Activated T-cell treated with anti-CD3 and anti-CD28 coated beads for 1 hour (primary cell): ENCODE measurements around the gene SLAMF8.
A peak's percentile ranks its signal among the peaks of the same experiment; 100 is the strongest.

Source experiments
- DNase-seq: peaks from one replicate; pipeline ENCODE4 v3.0.0-alpha.2; 2020; ENCODE audit warnings: low read depth

The SLAMF8 gene

GRCh38 chr1:159872891-159873290, 46.2 kb downstream of the SLAMF8 start:
- no peak for DNase-seq

- no peak for DNase-seq
Measured at GRCh38 chr1:159873530-159874143, 47.0 kb downstream of the SLAMF8 start.

- no peak for DNase-seq
Measured at GRCh38 chr1:159877695-159878444, 51.2 kb downstream of the SLAMF8 start.

DNA sequence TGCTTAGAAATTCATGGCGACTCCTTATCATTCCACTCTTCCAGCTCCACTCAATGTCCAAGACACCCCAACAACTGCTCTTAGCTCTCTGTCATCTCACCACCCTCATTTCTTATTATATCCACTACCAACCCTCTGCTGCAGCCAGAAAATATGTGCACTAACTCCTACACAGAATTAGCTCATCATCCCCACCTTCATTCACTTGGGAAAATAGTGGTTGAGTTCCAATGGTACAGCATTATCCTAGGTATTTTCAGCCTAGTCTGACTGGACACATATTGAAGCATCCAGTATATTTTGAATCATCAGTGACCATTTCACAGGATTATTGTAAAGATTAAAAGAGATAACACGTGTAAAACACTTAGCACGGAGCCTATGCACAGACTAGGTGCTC, 52.5 kb downstream of the SLAMF8 start:
- no peak for DNase-seq

DNA sequence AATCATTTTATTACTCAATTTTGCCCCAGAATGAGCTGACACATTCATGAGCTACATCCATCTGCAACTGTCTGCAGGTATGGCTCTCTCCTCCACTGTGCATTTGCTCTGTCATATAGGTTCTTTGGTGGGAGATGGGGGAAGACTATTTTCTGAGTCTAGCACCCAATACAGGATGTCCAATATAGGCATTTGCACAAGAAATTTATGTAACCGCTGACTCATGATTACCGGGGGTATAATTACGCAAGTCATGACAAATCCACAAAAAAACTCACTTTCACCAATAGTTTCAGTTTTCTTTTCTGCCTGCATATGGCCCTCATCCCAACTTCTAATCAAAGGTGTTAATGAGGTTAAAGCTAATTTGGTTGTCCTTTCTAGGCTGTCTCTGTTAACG, 53.3 kb downstream of the SLAMF8 start:
- DNase-seq: no peak

GRCh38 chr1:159880430-159880829, 53.8 kb downstream of the SLAMF8 start:
- DNase-seq: no peak

- peak; percentile 23 for DNase-seq
Measured at GRCh38 chr1:159881622-159882526, 55.2 kb downstream of the SLAMF8 start.

DNA sequence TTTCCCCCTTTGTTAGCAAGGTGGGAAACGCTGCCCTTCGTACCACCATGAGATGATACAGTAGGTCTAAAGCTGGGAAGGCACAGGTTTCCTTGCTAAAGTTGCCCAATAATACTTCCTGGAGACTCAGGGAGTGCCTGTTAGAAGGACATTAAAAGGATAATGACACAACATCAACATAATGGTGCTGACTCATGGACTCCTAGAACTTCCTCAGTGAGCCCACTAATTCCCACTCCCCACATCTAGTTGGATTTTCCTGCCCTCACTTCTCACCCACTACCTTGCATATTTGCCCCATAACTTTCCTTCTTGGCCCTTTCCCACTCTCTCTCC, 55.8 kb downstream of the SLAMF8 start:
- DNase-seq: no peak

DNA sequence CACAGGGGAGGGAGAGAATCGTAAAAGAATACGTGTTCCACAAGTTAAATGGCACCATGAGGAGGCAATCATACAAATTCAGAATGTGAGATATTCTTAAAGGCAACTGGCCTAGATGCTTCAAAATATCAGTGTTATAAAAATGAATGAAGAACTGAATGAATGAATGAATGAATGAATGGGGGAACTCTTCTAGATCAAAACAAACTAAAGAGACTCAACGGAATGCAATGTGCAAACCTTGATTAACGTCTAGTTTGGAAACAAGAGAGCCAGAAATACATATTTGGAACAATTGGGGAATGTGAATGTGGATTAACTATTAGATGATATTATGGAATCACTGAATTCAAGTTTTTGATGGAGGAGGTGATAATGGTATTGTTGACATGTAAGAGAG, 56.5 kb downstream of the SLAMF8 start:
- DNase-seq: no peak

GRCh38 chr1:159884296-159884695, 57.6 kb downstream of the SLAMF8 start:
- no peak for DNase-seq
